HFF-Myc (cell line): ENCODE measurements around the gene GMDS.

Experiments
- DNase-seq: peaks from one replicate; pipeline ENCODE4 v3.0.0-alpha.2; 2011; ENCODE audit warnings: low read depth; ENCODE audit errors: extremely low read depth
- H3K4me3 ChIP-seq: replicated peaks from 2 replicates; pipeline ENCODE4 v1.5.1; 2011; ENCODE audit warnings: low read depth, mild to moderate bottlenecking, control low read depth, low read length
- TF ChIP-seq, protein P1 (sequence below): IDR thresholded peaks from 2 replicates; pipeline ENCODE4 v1.5.1; 2012; ENCODE audit warnings: mild to moderate bottlenecking, low read depth, low read length, control low read depth; ENCODE audit errors: missing control alignments

The GMDS gene

DNA sequence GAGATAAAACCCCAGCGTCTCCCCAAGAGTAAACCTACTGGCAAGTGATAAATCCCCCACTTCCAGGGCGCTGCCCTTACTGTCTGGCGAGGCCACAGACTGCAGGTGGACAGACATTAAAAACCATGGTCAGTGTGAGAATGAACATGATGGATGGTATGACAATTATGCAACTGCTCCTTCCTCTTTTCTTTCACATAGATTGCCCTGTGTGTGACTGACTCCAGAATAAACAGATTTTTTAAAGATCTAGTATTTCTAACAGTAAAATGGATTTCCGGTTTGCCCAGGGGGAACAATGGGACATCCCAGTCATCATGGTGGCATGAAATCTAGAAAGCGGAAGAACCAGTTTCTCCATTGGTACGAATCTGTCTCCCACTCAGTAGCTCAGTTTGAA lies 482.0 kb downstream of the GMDS start:
- TF ChIP-seq, protein P1, sequence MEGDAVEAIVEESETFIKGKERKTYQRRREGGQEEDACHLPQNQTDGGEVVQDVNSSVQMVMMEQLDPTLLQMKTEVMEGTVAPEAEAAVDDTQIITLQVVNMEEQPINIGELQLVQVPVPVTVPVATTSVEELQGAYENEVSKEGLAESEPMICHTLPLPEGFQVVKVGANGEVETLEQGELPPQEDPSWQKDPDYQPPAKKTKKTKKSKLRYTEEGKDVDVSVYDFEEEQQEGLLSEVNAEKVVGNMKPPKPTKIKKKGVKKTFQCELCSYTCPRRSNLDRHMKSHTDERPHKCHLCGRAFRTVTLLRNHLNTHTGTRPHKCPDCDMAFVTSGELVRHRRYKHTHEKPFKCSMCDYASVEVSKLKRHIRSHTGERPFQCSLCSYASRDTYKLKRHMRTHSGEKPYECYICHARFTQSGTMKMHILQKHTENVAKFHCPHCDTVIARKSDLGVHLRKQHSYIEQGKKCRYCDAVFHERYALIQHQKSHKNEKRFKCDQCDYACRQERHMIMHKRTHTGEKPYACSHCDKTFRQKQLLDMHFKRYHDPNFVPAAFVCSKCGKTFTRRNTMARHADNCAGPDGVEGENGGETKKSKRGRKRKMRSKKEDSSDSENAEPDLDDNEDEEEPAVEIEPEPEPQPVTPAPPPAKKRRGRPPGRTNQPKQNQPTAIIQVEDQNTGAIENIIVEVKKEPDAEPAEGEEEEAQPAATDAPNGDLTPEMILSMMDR, result no peak
- no peak overlapping the region for H3K4me3 ChIP-seq
- DNase-seq, result no peak

DNA sequence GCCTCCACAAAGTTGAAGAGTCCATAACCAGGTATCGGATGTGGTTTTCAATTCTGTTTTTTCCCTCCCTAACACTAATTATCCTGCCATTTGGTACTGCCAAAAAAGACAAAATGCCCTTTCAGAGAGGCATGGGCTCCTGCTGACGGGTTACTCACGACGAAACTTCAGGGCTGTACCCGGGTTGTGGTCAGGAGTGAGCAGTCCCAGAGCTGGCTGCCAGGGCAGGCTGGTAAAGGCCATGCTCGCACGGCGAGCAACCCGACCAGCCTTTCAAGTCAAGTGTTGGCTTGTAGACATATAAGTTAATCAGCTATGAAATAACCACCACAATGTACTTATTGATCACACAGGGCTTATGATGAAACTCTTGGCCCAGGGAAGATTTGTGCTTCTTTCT lies 483.2 kb downstream of the GMDS start:
- TF ChIP-seq, protein P1, result no peak
- DNase-seq, result no peak

DNA sequence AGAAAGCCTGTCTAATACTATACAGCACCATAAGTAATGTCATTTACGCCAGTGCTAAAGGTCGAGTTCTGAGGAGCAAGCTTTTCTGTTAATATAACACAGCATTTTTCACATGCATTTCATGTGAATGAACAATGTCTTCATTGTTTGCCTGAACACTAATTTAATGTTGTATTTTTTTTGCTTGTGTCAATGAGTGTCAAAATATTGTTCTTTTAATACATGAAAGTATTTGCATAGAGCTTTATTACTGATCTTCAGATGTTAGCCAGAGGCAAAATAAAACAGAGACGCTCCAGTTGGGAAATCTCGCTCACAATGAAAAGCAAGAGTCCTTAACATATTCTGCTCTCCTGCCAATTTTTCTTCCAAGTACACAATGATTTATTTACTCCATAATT lies 483.9 kb downstream of the GMDS start:
- H3K4me3 ChIP-seq, result no peak overlapping the region
- no peak for DNase-seq
- TF ChIP-seq, protein P1, result no peak

More for the DNA sequence above, 483.2 kb downstream of the GMDS start:
- no peak overlapping the region for H3K4me3 ChIP-seq

DNA sequence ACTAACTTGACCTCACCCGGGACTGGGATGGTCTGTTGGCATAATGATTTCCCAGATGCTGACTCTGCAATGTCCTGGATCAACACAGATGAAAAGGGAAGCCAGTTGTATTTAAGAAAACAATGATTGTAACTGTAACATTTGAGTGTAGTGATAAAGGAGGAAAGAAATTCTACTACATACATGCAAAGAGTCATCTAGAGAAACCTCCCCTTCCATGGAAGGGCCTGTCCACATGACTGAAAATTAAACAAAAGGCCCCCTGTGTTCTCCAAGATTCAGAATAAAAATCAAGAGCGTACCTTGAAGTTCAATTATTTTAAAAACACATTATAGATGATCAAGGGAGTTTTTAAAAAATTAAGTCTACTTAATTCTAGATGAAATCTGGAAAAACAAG lies 484.5 kb downstream of the GMDS start:
- TF ChIP-seq, protein P1, result no peak
- H3K4me3 ChIP-seq, result no peak overlapping the region
- DNase-seq, result no peak

DNA sequence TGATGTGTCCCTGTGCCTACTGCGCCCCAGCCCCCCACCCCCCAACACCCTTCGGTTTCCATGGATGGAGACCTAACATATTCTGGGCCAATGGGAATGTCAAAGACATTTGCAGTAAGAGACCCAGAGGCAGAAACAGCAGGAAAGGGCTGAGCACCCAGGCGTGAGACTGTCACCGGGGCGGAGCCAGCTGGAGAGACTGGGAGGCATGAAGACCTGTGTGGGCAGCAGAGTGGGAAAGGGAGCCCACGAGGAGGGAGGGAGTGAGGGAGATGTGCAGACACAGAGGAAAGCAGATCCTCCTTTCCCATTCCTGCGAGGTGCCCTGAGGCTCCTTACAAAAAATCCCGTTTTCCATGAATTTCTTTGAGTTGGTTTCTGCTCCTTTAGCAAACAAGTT lies 485.5 kb downstream of the GMDS start:
- no peak overlapping the region for H3K4me3 ChIP-seq
- TF ChIP-seq, protein P1, result no peak
- no peak for DNase-seq

DNA sequence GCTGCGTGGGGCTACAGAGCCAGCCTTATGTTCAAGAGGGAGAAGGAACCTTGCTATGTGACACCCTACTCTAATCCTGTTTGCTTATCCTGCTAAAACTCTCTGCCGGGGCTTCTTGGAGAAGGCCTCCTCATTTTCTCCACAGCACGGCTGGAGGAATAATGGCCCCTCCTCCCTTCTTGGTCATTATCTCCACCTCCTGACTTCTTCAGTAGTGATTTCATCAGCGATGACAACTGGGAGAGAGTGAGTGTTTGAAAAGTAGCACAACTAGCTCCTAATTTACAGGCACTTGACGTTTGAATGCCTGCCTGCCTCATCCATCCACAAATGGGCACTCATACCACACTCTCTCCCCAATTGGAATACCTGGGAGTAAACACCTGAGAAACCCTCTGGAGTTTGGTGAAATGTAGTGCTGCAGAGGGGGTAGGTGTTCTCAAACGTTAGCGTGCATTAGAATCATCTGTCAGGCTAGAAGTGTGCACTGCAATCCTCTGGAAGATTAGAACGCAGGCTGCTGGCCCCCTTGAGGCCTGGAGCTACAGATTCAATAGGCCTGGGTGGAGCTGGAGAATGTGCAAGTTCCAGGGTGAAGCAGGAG lies 487.2 kb downstream of the GMDS start:
- H3K4me3 ChIP-seq, result no peak overlapping the region
- TF ChIP-seq, protein P1, result no peak
- DNase-seq, result no peak

DNA sequence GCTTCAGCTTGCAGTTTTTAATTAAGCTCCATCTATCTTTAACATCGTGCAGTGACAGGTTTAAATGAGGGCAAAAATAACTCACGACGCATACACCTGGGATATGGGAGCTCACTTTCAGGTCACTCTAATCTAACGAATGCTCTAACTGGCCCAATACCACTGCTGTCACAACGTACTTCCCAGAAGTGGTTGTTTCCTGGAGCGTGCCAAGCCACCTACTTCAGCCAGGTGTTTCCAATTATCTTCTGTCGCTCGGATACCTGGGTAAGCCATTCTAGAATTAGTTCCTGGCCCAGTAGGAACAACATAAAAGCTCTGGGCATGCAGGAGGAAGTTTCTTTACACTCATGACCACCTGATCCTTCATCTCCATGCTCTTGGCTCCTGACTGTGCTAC lies 488.3 kb downstream of the GMDS start:
- TF ChIP-seq, protein P1, result no peak
- no peak overlapping the region for H3K4me3 ChIP-seq
- DNase-seq, result peak; percentile 4
